K562 (cell line): ENCODE results near the gene GALNT18. TPM values are rescaled to one million over a fixed set of nuclear protein-coding genes. Genes with fewer than 3 reads are reported as not detected.

ENCODE experiments used
- ATAC-seq: fragments of 200-7000 bp; cut with Tn5 transposase; 3 replicates; pipeline ENCODE4 v1.9.1; 2020; ENCODE audit warnings: moderate library complexity
- BruUV-seq: library from RNA; stranded (reverse); fragments of 400-500 nt; replicated peaks from 2 replicates; lab custom pipeline; 2021; lab: Mats Ljungman, UMichigan
- CTCF ChIA-PET: fragments of 300-600 bp; formaldehyde crosslinking; extraction: SDS; loops from one replicate; lab custom pipeline; 2021; ENCODE audit warnings: low intra/inter-chr PET ratio; lab: Yijun Ruan, JAX
- POLR2A ChIA-PET: fragments of 300-600, 350-650 bp; sonication (Branson Sonifier 250); formaldehyde crosslinking; extraction: SDS; loops from one replicate; lab custom pipeline; 2021; ENCODE audit warnings: antibody characterized with exemption, inconsistent platforms; lab: Yijun Ruan, JAX
- DNase-seq, 4 experiments: peaks; one replicate each; pipeline versions ENCODE4 v3.0.0 to v3.0.0-alpha.2; 2011 to 2018; ENCODE audit warnings: low spot score in 3 of 4, mixed read lengths in 3 of 4; ENCODE audit errors: extremely low read depth in 1 of 4
- FAIRE-seq: peaks from 2 replicates; lab custom pipeline; 2011; peaks lifted over from hg19 to GRCh38; lab: Jason Lieb, UNC
- H2AFZ ChIP-seq: 2 replicates; pipeline ENCODE4 v1.6.0; 2011; ENCODE audit warnings: low read depth, low read length, control low read depth, inconsistent platforms
- H3K27ac ChIP-seq: fragments of 200-600 bp; 3 replicates; pipeline ENCODE4 v1.8.0; 2011; ENCODE audit warnings: low read depth, mild to moderate bottlenecking, control low read depth, inconsistent platforms, low read length, moderate library complexity, mixed read lengths; ENCODE audit errors: extremely low read depth
- H3K27me3 ChIP-seq, 2 experiments: fragments of 300-600 bp in 1 of 2; 2 replicates in 1 of 2; 3 replicates in 1 of 2; pipeline versions ENCODE4 v1.6.0 to v1.8.0; 2011; ENCODE audit warnings: inconsistent platforms in 2 of 2, low read length in 2 of 2, mild to moderate bottlenecking in 1 of 2, mixed read lengths in 1 of 2, moderate library complexity in 1 of 2; ENCODE audit not compliant: control insufficient read depth in 2 of 2, insufficient read depth in 2 of 2
- H3K36me3 ChIP-seq: fragments of 300-600 bp; 3 replicates; pipeline ENCODE4 v1.8.0; 2011; ENCODE audit warnings: mild to moderate bottlenecking, low read length, inconsistent platforms; ENCODE audit not compliant: control insufficient read depth, insufficient read depth
- H3K4me1 ChIP-seq, 2 experiments: fragments of 200-600 bp in 1 of 2; replicated peaks in 1 of 2; 2 replicates in 1 of 2; 3 replicates in 1 of 2; pipeline versions ENCODE4 v1.5.1 to v1.8.0; 2011; ENCODE audit warnings: inconsistent platforms in 2 of 2, low read length in 2 of 2, mild to moderate bottlenecking in 1 of 2, mixed read lengths in 1 of 2, moderate library complexity in 1 of 2; ENCODE audit not compliant: control insufficient read depth in 2 of 2, insufficient read depth in 2 of 2
- H3K4me2 ChIP-seq: 2 replicates; pipeline ENCODE4 v1.6.1; 2011; ENCODE audit warnings: low read length, control low read depth, inconsistent platforms, mixed read lengths; ENCODE audit not compliant: insufficient read depth
- H3K4me3 ChIP-seq: fragments of 200-600 bp; sonication (generic), shearing (Covaris generic); 2 replicates; pipeline ENCODE4 v1.5.1; 2016; ENCODE audit warnings: control low read depth, inconsistent platforms
- H3K79me2 ChIP-seq: fragments of 200-600 bp; 3 replicates; pipeline ENCODE4 v1.8.0; 2011; ENCODE audit warnings: low read length, inconsistent platforms; ENCODE audit not compliant: control insufficient read depth, insufficient read depth
- H3K9ac ChIP-seq, 2 experiments: 2 replicates each; pipeline versions ENCODE4 v1.6.0 to v1.6.1; 2011; ENCODE audit warnings: low read depth in 2 of 2, low read length in 2 of 2, control low read depth in 1 of 2, inconsistent platforms in 1 of 2, mild to moderate bottlenecking in 1 of 2, mixed read lengths in 1 of 2; ENCODE audit not compliant: insufficient read depth in 1 of 2
- H3K9me1 ChIP-seq: one replicate; pipeline ENCODE4 v1.6.0; 2011; ENCODE audit warnings: inconsistent platforms, mild to moderate bottlenecking, low read length, moderate library complexity; ENCODE audit not compliant: control insufficient read depth, insufficient read depth
- H3K9me3 ChIP-seq: replicated peaks from 2 replicates; pipeline ENCODE4 v1.5.1; 2011; ENCODE audit warnings: low read depth, low read length, inconsistent platforms; ENCODE audit not compliant: control insufficient read depth, insufficient read depth
- H4K20me1 ChIP-seq: replicated peaks from 2 replicates; pipeline ENCODE4 v1.6.1; 2011; ENCODE audit warnings: low read length, inconsistent platforms, mixed read lengths; ENCODE audit not compliant: control insufficient read depth, insufficient read depth
- RCOR1 ChIP-seq, 2 experiments: IDR thresholded peaks; 2 replicates each; pipeline ENCODE4 v1.6.1; 2012; ENCODE audit warnings: low read depth in 2 of 2, low read length in 2 of 2, borderline replicate concordance in 1 of 2, improper control_type of control experiment in 1 of 2
- RUNX1 ChIP-seq: sonication (generic); IDR thresholded peaks from 2 replicates; pipeline ENCODE4 v1.6.1; 2016; ENCODE audit warnings: antibody characterized with exemption, low read depth
- SPI1 ChIP-seq: IDR thresholded peaks from 2 replicates; pipeline ENCODE4 v1.6.1; 2011; ENCODE audit warnings: low read depth, low read length, control low read depth, borderline replicate concordance
- WGBS: fragments of 100-300 bp; shearing (Covaris generic); methylation state at CpG from one replicate; pipeline ENCODE4 v1.1.6; 2016; ENCODE audit warnings: low coverage, mixed read lengths; ENCODE audit not compliant: insufficient coverage; ENCODE audit errors: missing lambda C conversion rate; 5-methylcytosine and 5-hydroxymethylcytosine counted together
- in situ Hi-C: fragments of 300-500 bp; cut with MboI; formaldehyde crosslinking; loops from 4 replicates; pipeline ENCODE4 v1.15.0; 2018; ENCODE audit warnings: inconsistent platforms, mixed read lengths
- intact Hi-C: fragments of 100-400 bp; cut with micrococcal nuclease; formaldehyde crosslinking; loops from 2 replicates; pipeline ENCODE4 v1.14.2; 2022
- polyA plus RNA-seq, 8 experiments: library from polyadenylated mRNA; depleted of rRNA in 4 of 8; stranded (reverse) in 5 of 8; unstranded in 3 of 8; fragments of >200 nt; fragmentation: Nextera tagmentation in 2 of 8; fragmentation: Illumina TruSeq in 1 of 8; extraction: Ambion mirVana in 2 of 8; extraction: Trizol in 1 of 8; gene quantifications; 2 replicates each; pipeline versions ENCODE4 v1.2.1 to v1.2.3, GENCODE V29; 2011 to 2014; ENCODE audit warnings: inconsistent platforms in 1 of 8, missing spikeins in 1 of 8
- total RNA-seq, 7 experiments: library from RNA; depleted of rRNA in 6 of 7; stranded (reverse); fragments of >200 nt in 6 of 7; fragmentation: Illumina TruSeq in 2 of 7; extraction: Trizol in 2 of 7; gene quantifications; 2 replicates each; pipeline versions ENCODE4 v1.2.1 to v1.2.3, GENCODE V29; 2011 to 2021; ENCODE audit warnings: low replicate concordance in 1 of 7

GALNT18 gene
- total and polyA plus RNA-seq, 9 of the 15 experiments (the other 6 are each of a cell fraction or from before 2014, with no cell fraction given), result not detected

GRCh38 chr11:11583801-11584529 is 37.8 kb downstream of the GALNT18 start:
- DNase-seq, result peak in 1 of 4 experiments; percentile 5
- H3K9ac ChIP-seq, result no peak overlapping the region
- intact Hi-C loops, result no loop called here
- H3K9me1 ChIP-seq, result no peaks in the 10 kb centered on the region
- H4K20me1 ChIP-seq, result no peaks in the 10 kb centered on the region
- no peak overlapping the region for H3K27ac ChIP-seq
- BruUV-seq, result no TSS peak
- H3K4me2 ChIP-seq, result no peak overlapping the region
- no peaks in the 10 kb centered on the region for H3K36me3 ChIP-seq
- no peak overlapping the region for H2AFZ ChIP-seq
- TF ChIP-seq RCOR1 (IDR thresholded peaks at IDR 0.05; ENCODE audit: borderline replicate concordance in 1 of 2, low read depth in 2 of 2, low read length in 2 of 2) (peak in 1 of 2 experiments; percentile 36; a peak in 1 of 4 replicates), SPI1 (0 out of 2 replicates have a peak, but pooled peaks have one; percentile 64), RUNX1 (no peak)
- no peak for FAIRE-seq
- POLR2A ChIA-PET, result interaction anchor here (0.7 to 0.9 kb wide), 3 partner anchors 20 to 42 kb away, joined by 3 to 4 read pairs (median 3); no protein-coding TSS in a partner anchor
- CTCF ChIA-PET, result no interaction called here
- H3K79me2 ChIP-seq, result no peaks in the 10 kb centered on the region
- H3K4me1 ChIP-seq, result no peaks in the 10 kb centered on the region
- no peaks in the 10 kb centered on the region for H3K9me3 ChIP-seq
- WGBS, result 2% methylated on average over 9 of the region's 9 CpGs
- ATAC-seq, result no peak
- no peak overlapping the region for H3K4me3 ChIP-seq
- H3K27me3 ChIP-seq, result peaks cover 11 to 17% of the 10 kb centered on the region in 2 experiments; a peak in 4 of 5 replicates
- in situ Hi-C loops, result no loop called here
